T-cell (primary cell): Measurements from ENCODE around the gene CCDC69. TPM values are rescaled to one million over a fixed set of nuclear protein-coding genes. Genes with fewer than 3 reads are reported as not detected.
"Not testable (repeated sequence)": the region's sequence is repeated elsewhere in the genome, so short reads cannot be mapped to it uniquely, and the experiment has no call there.

ENCODE experiments used
- ATAC-seq, 4 experiments: fragments of 200-7000 bp in 3 of 4; fragments of 150-1000 bp in 1 of 4; cut with Tn5 transposase; replicated peaks in 1 of 4; 1 replicate in 3 of 4; 2 replicates in 1 of 4; pipeline ENCODE4 v1.10.0; 2021; ENCODE audit warnings: moderate library complexity in 3 of 4, mild to moderate bottlenecking in 2 of 4, moderate number of reproducible peaks in 1 of 4
- CTCF ChIA-PET, 2 donors: fragments of 300-600 bp; sonication (Branson Sonifier 250); formaldehyde crosslinking; loops; one replicate each; lab custom pipeline; 2022; ENCODE audit warnings: antibody characterized with exemption in 2 of 2; lab: Charles Lee
- POLR2A ChIA-PET, 2 donors: fragments of 300-600 bp; sonication (Branson Sonifier 250); formaldehyde crosslinking; loops; one replicate each; lab custom pipeline; 2022; ENCODE audit warnings: antibody characterized with exemption in 2 of 2; lab: Charles Lee
- DNase-seq, 35 experiments: peaks; one replicate each; pipeline versions ENCODE4 v3.0.0 to v3.0.0-alpha.2; 2013 to 2023
- H3K27ac ChIP-seq: one replicate; pipeline ENCODE4 v1.5.1; 2013; ENCODE audit warnings: low read length
- H3K27me3 ChIP-seq, 2 experiments: replicated peaks in 1 of 2; 1 replicate in 1 of 2; 2 replicates in 1 of 2; pipeline versions ENCODE4 v1.6.1 to v1.7.0; 2013; ENCODE audit warnings: low read length in 1 of 2, mixed read lengths in 1 of 2; ENCODE audit not compliant: control insufficient read depth in 2 of 2, insufficient read depth in 2 of 2; ENCODE audit errors: extremely low read depth in 1 of 2
- H3K36me3 ChIP-seq, 2 donors: 1 replicate in 1 of 2; 2 replicates in 1 of 2; pipeline versions ENCODE4 v1.6.1 to v1.7.0; 2013; ENCODE audit warnings: low read length in 1 of 2; ENCODE audit not compliant: control insufficient read depth in 2 of 2, insufficient read depth in 1 of 2; ENCODE audit errors: extremely low read depth in 1 of 2
- H3K4me1 ChIP-seq, 2 experiments: 1 replicate in 1 of 2; 2 replicates in 1 of 2; pipeline versions ENCODE4 v1.6.1 to v1.7.0; 2013; ENCODE audit warnings: low read length in 2 of 2, mixed read lengths in 1 of 2; ENCODE audit not compliant: insufficient read depth in 2 of 2, control insufficient read depth in 1 of 2; ENCODE audit errors: extremely low read depth in 1 of 2
- H3K4me3 ChIP-seq, 2 donors: 1 replicate in 1 of 2; 2 replicates in 1 of 2; pipeline versions ENCODE4 v1.5.1 to v1.7.0; 2013; ENCODE audit warnings: mild to moderate bottlenecking in 2 of 2, low read length in 1 of 2, moderate library complexity in 1 of 2; ENCODE audit not compliant: control insufficient read depth in 1 of 2; ENCODE audit errors: extremely low read depth in 1 of 2
- H3K9me3 ChIP-seq: 2 replicates; pipeline ENCODE4 v1.7.0; 2013
- H3K27ac Mint-ChIP-seq, 2 donors: one replicate each; pipeline ENCODE4 v1.8.0; 2020 to 2021; ENCODE audit warnings: mild to moderate bottlenecking in 2 of 2, mixed read lengths in 2 of 2
- H3K27me3 Mint-ChIP-seq, 2 donors: one replicate each; pipeline ENCODE4 v1.8.0; 2021 to 2022; ENCODE audit warnings: mixed read lengths in 2 of 2
- H3K36me3 Mint-ChIP-seq: one replicate; pipeline ENCODE4 v1.8.0; 2021; ENCODE audit warnings: mixed read lengths
- H3K4me1 Mint-ChIP-seq, 3 donors: one replicate each; pipeline ENCODE4 v1.8.0; 2020 to 2022; ENCODE audit warnings: mixed read lengths in 3 of 3, mild to moderate bottlenecking in 1 of 3
- H3K4me3 Mint-ChIP-seq, 3 donors: one replicate each; pipeline ENCODE4 v1.8.0; 2020 to 2022; ENCODE audit warnings: mild to moderate bottlenecking in 3 of 3, mixed read lengths in 3 of 3, moderate library complexity in 3 of 3
- H3K9me3 Mint-ChIP-seq, 3 donors: one replicate each; pipeline ENCODE4 v1.8.0; 2020 to 2022; ENCODE audit warnings: mixed read lengths in 3 of 3
- whole genome bisulfite sequencing: methylation state at CpG from one replicate; pipeline ENCODE4 v1.1.5; 2013; ENCODE audit warnings: missing lambda C conversion rate; ENCODE audit not compliant: insufficient coverage; 5-methylcytosine and 5-hydroxymethylcytosine counted together
- total RNA-seq, 35 experiments: library from RNA in 6 of 35; stranded (reverse) in 6 of 35; fragments of 120-200 nt in 1 of 35; gene quantifications; one replicate each; pipeline versions ENCODE4 v1.2.1 to v1.2.4 and lab custom pipeline; 2013 to 2026

The CCDC69 gene
- total RNA-seq, 5 donors from 2014 or later (not counting 1 experiment from before 2014, with no cell fraction given): 86.3 to 112 (median 93.5) TPM

DNA sequence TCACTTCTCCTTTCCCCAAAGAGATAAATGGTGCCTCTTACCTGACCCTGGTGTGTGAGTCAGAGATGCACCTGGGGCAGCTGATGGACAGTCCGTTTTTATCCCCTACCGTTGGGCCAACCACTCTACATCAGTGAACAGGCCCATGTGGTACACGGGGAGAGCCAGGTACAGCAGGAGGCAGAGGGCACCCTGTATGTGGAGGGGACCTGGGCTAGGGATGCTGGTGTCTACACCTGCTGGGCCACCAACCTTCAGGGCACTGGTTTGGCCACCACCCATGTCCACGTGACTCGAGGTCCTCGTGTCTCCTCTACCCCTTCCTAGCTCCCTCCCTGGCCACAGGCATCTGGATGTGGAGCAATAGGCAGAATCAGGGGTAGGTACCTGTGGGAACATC, 43.6 kb downstream of the CCDC69 start:
- POLR2A ChIA-PET: interaction anchor here in 1 of 2 donors (0.6 kb wide), 1 partner anchor 12 kb away, joined by 4 read pairs; no protein-coding TSS in a partner anchor
- CTCF ChIA-PET: no interaction called here
- Mint-ChIP-seq H3K36me3 (peaks cover 42% of the 10 kb centered on the region), H3K27ac (peak overlapping the region; percentile 46 to 75), H3K4me3 (no peak overlapping the region), H3K27me3 (no peaks in the 10 kb centered on the region), H3K4me1 (peaks cover 12 to 16% (median 14%) of the 10 kb centered on the region in 3 donors), H3K9me3 (no peaks in the 10 kb centered on the region)
- WGBS: no CpG with 5 or more reads among the region's 6 CpGs
- Histone ChIP-seq H3K36me3 (peaks cover 28 to 72% of the 10 kb centered on the region in 2 donors), H3K4me1 (no peaks in the 10 kb centered on the region), H3K4me3 (no peak overlapping the region), H3K27ac (no peak overlapping the region), H3K9me3 (no peaks in the 10 kb centered on the region), H3K27me3 (no peaks in the 10 kb centered on the region)
- DNase-seq: no peak
- ATAC-seq: no peak

DNA sequence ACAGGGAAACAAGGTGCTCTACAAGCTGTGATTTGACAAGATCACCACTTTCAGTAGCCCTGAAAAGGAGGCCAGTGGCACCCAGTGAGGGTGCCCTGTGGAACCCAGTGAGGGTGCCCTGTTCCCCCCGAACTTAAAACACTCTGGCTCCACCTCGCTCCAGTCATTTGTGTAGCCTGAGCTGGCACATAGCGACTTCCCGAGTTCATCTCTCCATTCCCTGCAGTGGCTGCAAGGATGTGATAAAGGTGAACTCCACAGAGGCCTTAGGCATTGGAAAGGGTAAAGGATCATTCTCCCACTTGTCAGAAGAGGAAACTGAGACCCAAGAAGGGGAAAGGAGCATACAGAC, 44.4 kb downstream of the CCDC69 start:
- no peaks in the 10 kb centered on the region for H3K4me1 ChIP-seq
- H3K4me1 Mint-ChIP-seq: peaks cover 14 to 18% (median 14%) of the 10 kb centered on the region in 3 donors
- CTCF ChIA-PET: interaction anchor here (0.5 to 0.7 kb wide), 2 partner anchors 14 to 194 kb away, joined by 3 read pairs; no protein-coding TSS in a partner anchor
- DNase-seq (no peak), ATAC-seq (no peak)
- H3K4me3 ChIP-seq: no peak overlapping the region
- no peak overlapping the region for H3K4me3 Mint-ChIP-seq
- POLR2A ChIA-PET: no interaction called here
- no peak overlapping the region for H3K27ac ChIP-seq
- H3K27ac Mint-ChIP-seq: peak overlapping the region; percentile 27 to 75
- 100% methylated on average over 2 of the region's 4 CpGs for WGBS
- H3K36me3 ChIP-seq: peaks cover 28 to 64% of the 10 kb centered on the region in 2 donors
- H3K27me3 Mint-ChIP-seq: no peaks in the 10 kb centered on the region
- no peaks in the 10 kb centered on the region for H3K9me3 ChIP-seq
- no peaks in the 10 kb centered on the region for H3K9me3 Mint-ChIP-seq
- peaks cover 38% of the 10 kb centered on the region for H3K36me3 Mint-ChIP-seq
- no peaks in the 10 kb centered on the region for H3K27me3 ChIP-seq

DNA sequence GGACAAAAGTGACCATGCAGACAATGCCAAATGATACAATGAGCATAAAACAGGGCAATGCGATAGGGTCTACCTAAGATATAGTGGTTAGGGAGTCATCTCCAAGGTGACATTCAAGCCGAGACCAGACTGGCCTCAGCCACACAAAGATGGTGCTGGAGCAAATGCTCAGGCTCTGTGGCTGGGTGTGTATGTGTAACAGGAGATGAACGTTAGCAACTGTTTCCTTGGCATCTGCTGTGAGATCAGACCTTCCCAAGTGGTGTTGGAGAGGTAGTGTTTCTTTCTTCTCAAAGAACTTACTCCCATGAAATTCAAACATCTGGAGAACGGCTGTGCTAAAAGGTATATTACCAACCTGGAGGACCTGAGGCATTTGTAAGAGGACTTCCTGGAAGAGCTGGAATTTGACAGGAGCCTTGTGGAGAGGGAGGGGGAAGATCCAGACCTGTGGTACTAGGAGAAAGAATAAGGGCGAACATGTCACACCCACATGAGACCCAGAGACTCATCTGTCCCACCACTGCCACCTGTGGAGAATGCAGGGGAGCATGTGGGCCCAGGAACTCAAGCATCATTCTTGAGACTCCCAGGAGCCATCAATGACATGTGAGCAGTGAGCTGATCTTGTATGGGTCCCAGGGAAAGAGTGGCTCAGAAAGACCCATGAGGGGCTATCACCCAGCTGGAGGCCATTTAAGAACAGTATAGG, 45.0 kb downstream of the CCDC69 start:
- POLR2A ChIA-PET: no interaction called here
- peaks cover 41% of the 10 kb centered on the region for H3K36me3 Mint-ChIP-seq
- no peaks in the 10 kb centered on the region for H3K27me3 Mint-ChIP-seq
- DNase-seq (no peak), ATAC-seq (peak in 1 of 4 experiments; percentile 30)
- peak overlapping the region; percentile 2 to 74 for H3K27ac Mint-ChIP-seq
- Histone ChIP-seq H3K4me1 (no peaks in the 10 kb centered on the region), H3K36me3 (peaks cover 30 to 58% of the 10 kb centered on the region in 2 donors), H3K4me3 (no peak overlapping the region), H3K27me3 (no peaks in the 10 kb centered on the region), H3K9me3 (no peaks in the 10 kb centered on the region), H3K27ac (no peak overlapping the region)
- WGBS: 100% methylated on average over 2 of the region's 5 CpGs
- CTCF ChIA-PET: interaction anchor here (0.5 to 0.7 kb wide), 2 partner anchors 13 to 195 kb away, joined by 3 read pairs; no protein-coding TSS in a partner anchor
- no peak overlapping the region for H3K4me3 Mint-ChIP-seq
- H3K4me1 Mint-ChIP-seq: peaks cover 16 to 21% (median 19%) of the 10 kb centered on the region in 3 donors
- H3K9me3 Mint-ChIP-seq: no peaks in the 10 kb centered on the region

DNA sequence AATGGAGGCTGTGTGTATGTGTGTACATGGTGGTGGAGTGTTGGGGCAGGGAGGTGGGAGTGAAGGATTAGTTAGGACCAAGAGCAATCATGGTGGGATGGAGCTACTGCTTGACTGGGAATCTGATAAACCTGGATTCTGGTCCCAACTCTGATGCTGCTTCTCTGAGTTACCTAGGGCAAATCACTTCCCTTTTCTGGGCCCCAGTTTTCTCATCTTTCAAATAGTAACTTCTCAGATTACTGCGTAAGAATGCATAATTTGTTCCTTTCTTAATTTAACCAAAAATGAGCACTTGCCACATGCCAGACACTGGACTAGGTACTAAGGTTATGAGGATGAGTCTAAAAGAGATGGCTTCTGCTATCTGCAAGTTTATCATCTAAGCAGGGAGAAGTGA, 45.5 kb downstream of the CCDC69 start:
- Mint-ChIP-seq H3K4me3 (no peak overlapping the region), H3K9me3 (no peaks in the 10 kb centered on the region), H3K4me1 (peaks cover 17 to 22% (median 21%) of the 10 kb centered on the region in 3 donors), H3K36me3 (peaks cover 38% of the 10 kb centered on the region), H3K27ac (peak overlapping the region in 1 of 2 donors; percentile 74), H3K27me3 (no peaks in the 10 kb centered on the region)
- WGBS: no CpG with 5 or more reads among the region's 1 CpG
- no peaks in the 10 kb centered on the region for H3K27me3 ChIP-seq
- DNase-seq (no peak), ATAC-seq (no peak)
- no peak overlapping the region for H3K4me3 ChIP-seq
- H3K4me1 ChIP-seq: no peaks in the 10 kb centered on the region
- no peaks in the 10 kb centered on the region for H3K9me3 ChIP-seq
- ChIA-PET POLR2A (no interaction called here), CTCF (no interaction called here)
- peaks cover 32 to 53% of the 10 kb centered on the region in 2 donors for H3K36me3 ChIP-seq
- H3K27ac ChIP-seq: no peak overlapping the region

DNA sequence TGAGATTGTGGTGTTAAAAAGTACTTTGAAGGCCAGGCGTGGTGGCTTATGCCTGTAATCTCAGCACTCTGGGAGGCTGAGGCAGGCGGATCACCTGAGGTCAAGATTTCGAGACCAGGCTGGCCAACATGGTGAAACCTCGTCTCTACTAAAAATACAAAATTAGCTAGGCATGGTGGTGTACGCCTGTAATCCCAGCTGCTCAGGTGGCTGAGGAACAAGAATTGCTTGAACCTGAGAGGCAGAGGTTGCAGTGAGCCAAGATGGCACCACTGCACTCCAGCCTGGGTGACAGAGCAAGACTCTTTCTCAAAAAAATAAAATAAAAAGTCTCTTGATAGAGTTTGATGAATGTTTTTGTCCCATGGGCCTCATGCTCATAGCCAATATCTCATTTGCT, 47.6 kb downstream of the CCDC69 start:
- not testable (repeated sequence) for H3K27me3 ChIP-seq, H3K4me1 ChIP-seq, H3K27ac ChIP-seq, DNase-seq, ATAC-seq, H3K9me3 Mint-ChIP-seq, H3K4me3 ChIP-seq, H3K4me3 Mint-ChIP-seq, H3K9me3 ChIP-seq, H3K27me3 Mint-ChIP-seq
- Mint-ChIP-seq H3K36me3 (peaks cover 26% of the 10 kb centered on the region), H3K27ac (peak overlapping the region in 1 of 2 donors; percentile 34), H3K4me1 (peaks cover 20 to 27% (median 22%) of the 10 kb centered on the region in 3 donors)
- 100% methylated on average over 2 of the region's 5 CpGs for WGBS
- ChIA-PET CTCF (interaction anchor here in 1 of 2 donors (0.8 to 1.4 kb wide), 2 partner anchors 11 to 866 kb away, joined by 3 to 4 read pairs; no protein-coding TSS in a partner anchor), POLR2A (interaction anchor here in 1 of 2 donors (0.6 kb wide), 1 partner anchor 60 kb away, joined by 6 read pairs; no protein-coding TSS in a partner anchor)
- H3K36me3 ChIP-seq: peaks cover 20 to 32% of the 10 kb centered on the region in 2 donors

DNA sequence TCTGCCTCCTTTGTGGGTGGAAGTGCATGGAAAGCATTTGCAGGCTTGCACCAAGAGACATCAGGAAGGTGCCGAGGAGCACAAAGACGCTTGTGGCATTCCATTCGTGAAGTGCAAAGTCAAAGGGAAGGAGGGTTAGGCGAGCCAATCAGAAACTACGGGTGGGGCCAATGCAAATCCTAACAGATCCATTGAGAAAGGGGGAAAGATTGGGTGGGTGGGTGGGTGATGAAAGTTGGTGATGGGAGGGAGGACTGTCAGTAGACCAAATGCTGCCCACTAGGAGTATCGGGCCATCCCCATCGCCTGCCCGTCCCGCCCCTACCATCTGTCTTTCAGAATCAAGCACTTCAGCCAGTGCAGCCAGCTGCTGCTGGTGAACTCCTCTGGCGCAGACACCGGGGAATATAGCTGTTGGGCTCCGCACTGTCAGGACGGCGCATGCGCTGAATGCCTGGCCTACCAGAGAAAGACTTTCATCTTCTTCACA, 49.2 kb downstream of the CCDC69 start:
- DNase-seq (no peak), ATAC-seq (no peak)
- POLR2A ChIA-PET: no interaction called here
- CTCF ChIA-PET: no interaction called here
- WGBS: 97% methylated on average over 9 of the region's 15 CpGs
- H3K27ac Mint-ChIP-seq: peak overlapping the region in 1 of 2 donors; percentile 35
- Histone ChIP-seq H3K36me3 (peaks cover 14 to 21% of the 10 kb centered on the region in 2 donors), H3K4me3 (no peak overlapping the region), H3K9me3 (no peaks in the 10 kb centered on the region), H3K27me3 (no peaks in the 10 kb centered on the region), H3K4me1 (no peaks in the 10 kb centered on the region), H3K27ac (no peak overlapping the region)
- peaks cover 21% of the 10 kb centered on the region for H3K36me3 Mint-ChIP-seq
- peaks cover 30 to 37% (median 30%) of the 10 kb centered on the region in 3 donors for H3K4me1 Mint-ChIP-seq
- H3K4me3 Mint-ChIP-seq: no peak overlapping the region
- no peaks in the 10 kb centered on the region for H3K27me3 Mint-ChIP-seq
- H3K9me3 Mint-ChIP-seq: no peaks in the 10 kb centered on the region
